ENCODE measurements around the gene ZNF362.

GRCh38 chr1:33234588-33234990, 21.7 kb upstream of the ZNF362 start:
- TF ChIP-seq CTCF (conservative IDR thresholded peaks at IDR 0.05; ENCODE audit: low read depth in 2 of 2) = no peak
- TF ChIP-seq JUNB (IDR thresholded peaks at IDR 0.05; ENCODE audit: unreplicated experiment) = no peak
- no peak for TF ChIP-seq EZH2phosphoT487 (IDR thresholded peaks at IDR 0.05; ENCODE audit: unreplicated experiment)
- no peak for TF ChIP-seq POLR2AphosphoS5 (IDR thresholded peaks at IDR 0.05; ENCODE audit: low read depth)
- no peak for TF ChIP-seq REST (IDR thresholded peaks at IDR 0.05; ENCODE audit: unreplicated experiment)
- no peak for TF ChIP-seq ETS1 (IDR thresholded peaks at IDR 0.05)
